ENCODE results near the gene EXOC5.
"Not testable (repeated sequence)": the region's sequence is repeated elsewhere in the genome, so short reads cannot be mapped to it uniquely, and the experiment has no call there.

EXOC5 gene

GRCh38 chr14:57268161-57269069 lies at the start of gene EXOC5, which contains the start of gene AP5M1:
TSS of gene EXOC5 (minus strand) at chr14:57268905. CDS start at chr14:57268648, 257 bp downstream.
TSS of gene AP5M1 (plus strand) at chr14:57268971. CDS start at chr14:57269315, 344 bp downstream.
- DNase-seq, result peak; percentile 90

GRCh38 chr14:57317248-57317833 lies 48.6 kb upstream of the EXOC5 start:
- peak; percentile 63 for DNase-seq

- DNase-seq, result no peak
Measured at GRCh38 chr14:57314396-57315089, 45.8 kb upstream of the EXOC5 start.

GRCh38 chr14:57302883-57303282 lies 34.2 kb upstream of the EXOC5 start:
- no peak for DNase-seq

- DNase-seq, result no peak
Measured at GRCh38 chr14:57299511-57299910, 30.8 kb upstream of the EXOC5 start.

GRCh38 chr14:57297852-57298251 lies 29.1 kb upstream of the EXOC5 start:
- no peak for DNase-seq

GRCh38 chr14:57295239-57295638 lies 26.5 kb upstream of the EXOC5 start:
- no peak for DNase-seq

- peak; percentile 36 for DNase-seq
Measured at GRCh38 chr14:57293866-57294837, 25.4 kb upstream of the EXOC5 start.

- DNase-seq, result no peak
Measured at GRCh38 chr14:57291692-57292647, 23.3 kb upstream of the EXOC5 start.

- DNase-seq, result no peak
Measured at GRCh38 chr14:57290751-57291150, 22.0 kb upstream of the EXOC5 start.

GRCh38 chr14:57287745-57288144 lies 19.0 kb upstream of the EXOC5 start:
- no peak for DNase-seq

GRCh38 chr14:57277062-57277461 lies 8.4 kb upstream of the EXOC5 start:
- no peak for DNase-seq

- DNase-seq, result no peak
Measured at GRCh38 chr14:57275023-57275664, 6.4 kb upstream of the EXOC5 start.

GRCh38 chr14:57274551-57274950 lies 5.8 kb upstream of the EXOC5 start:
- no peak for DNase-seq

GRCh38 chr14:57273236-57273635 lies 4.5 kb upstream of the EXOC5 start:
- no peak for DNase-seq

GRCh38 chr14:57266065-57266464 lies 2.6 kb downstream of the EXOC5 start:
- peak; percentile 23 for DNase-seq

- no peak for DNase-seq
Measured at GRCh38 chr14:57262117-57262516, 6.6 kb downstream of the EXOC5 start.

- no peak for DNase-seq
Measured at GRCh38 chr14:57261604-57262003, 7.1 kb downstream of the EXOC5 start.

GRCh38 chr14:57259672-57260071 lies 9.0 kb downstream of the EXOC5 start:
- no peak for DNase-seq

- not testable (repeated sequence) for DNase-seq
Measured at GRCh38 chr14:57258221-57258620, 10.5 kb downstream of the EXOC5 start.

- no peak for DNase-seq
Measured at GRCh38 chr14:57254884-57255283, 13.8 kb downstream of the EXOC5 start.

Data from HCEC 1CT (cell line).